GM18520 (cell line): ENCODE data around the gene CRB1.

Experiments used
- ATAC-seq: cut with Tn5 transposase; IDR thresholded peaks from one replicate; pipeline ENCODE4 v1.9.1; 2021; ENCODE audit not compliant: unreplicated experiment

CRB1 gene

DNA sequence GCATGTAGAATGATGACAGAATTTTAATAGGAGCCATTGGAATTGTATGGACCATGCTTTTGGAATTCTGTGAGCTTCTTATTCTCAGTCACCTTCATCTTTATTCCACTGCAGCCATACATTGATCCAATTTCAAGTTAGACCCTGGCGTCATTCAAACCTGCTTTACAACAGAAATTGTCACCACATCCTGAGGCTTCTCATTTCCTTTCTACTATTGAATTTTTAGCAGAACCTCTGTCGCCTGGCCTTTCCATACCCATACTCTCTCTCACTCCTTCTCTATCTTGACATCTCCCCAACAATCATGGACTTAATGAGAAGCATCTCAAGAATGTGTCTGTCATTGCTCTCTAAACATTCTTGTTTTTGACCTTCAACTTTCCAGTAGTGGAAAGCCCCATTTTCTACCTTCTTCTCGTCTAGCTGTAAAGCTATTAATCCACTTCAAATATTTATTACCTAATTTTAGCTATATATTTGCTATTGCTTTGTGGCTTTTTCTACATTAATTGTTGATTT, 74.1 kb downstream of the CRB1 start:
- ATAC-seq: no peak

DNA sequence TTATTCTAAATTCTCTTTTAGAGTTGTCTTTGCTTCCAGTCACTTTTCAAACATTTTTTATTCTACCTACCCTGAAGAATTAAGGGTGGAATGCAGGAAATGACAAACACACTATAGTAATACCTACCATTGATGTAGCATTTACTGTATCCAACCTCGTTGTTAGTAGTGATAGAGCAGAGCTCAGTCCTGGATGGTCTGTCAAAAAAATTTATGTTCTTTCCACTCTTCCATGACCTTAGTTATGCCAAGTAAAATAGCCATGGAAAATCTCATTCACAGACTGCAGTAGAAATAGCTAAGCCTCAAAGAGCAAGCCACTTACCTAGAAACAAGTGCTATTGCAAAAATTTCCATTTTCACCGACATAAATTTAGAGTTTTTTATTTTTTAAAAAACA, 74.6 kb downstream of the CRB1 start:
- ATAC-seq: no peak

DNA sequence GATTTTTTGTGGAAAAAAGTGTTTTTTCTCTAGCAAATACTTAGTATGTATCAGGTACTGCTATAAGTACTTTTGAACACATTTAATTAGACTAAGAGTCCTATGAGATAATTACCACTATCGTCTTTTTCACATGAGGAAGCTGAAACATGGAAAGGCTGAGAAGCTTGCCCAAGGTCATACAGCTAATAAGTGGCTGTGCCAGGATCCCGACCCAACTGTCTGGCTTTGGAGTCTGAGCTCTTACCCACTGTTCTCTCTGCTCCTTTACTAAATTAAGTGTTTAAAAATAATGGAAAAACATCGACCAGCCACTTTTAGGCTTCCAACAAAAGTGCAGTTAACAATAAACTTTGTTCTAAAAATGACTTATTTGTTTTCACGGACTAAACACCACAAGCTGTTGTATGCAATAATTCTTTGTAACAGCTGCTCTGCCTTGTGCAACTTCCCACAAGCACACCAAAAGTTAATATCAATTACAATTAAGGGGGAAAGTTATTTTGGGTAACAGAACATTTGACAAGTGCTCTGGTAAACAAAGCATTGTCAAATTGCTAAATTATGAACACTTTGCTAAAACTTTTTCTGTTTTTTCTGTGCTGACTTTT, 75.7 kb downstream of the CRB1 start:
- no peak for ATAC-seq

DNA sequence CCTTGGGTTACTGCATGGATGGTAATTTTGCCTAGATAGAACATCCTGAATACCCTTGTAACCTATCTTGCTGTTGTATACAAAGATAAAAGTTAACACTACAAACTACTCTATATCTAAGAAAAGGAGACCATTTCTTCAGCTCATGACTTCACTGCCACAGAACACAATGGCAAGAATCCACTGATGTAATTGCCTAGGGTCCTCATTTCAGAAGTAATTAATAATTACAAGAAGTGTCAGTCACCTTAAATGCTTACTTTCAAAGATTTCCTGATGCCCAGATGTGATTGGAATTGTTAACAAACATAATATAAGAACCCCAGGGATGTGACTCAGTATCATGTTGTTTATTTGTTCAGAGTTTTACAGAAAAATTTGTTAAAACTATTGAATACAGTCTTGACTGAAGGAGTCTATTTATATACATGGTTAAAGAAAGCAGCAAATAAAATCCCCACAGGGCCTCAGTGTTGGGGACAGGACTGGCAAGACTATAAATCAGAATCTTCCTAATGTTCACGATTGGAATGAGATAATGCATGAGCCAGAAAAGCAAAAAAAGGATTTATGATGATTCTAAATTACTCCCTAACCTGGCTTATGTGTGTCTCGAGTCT, 83.9 kb downstream of the CRB1 start:
- no peak for ATAC-seq

DNA sequence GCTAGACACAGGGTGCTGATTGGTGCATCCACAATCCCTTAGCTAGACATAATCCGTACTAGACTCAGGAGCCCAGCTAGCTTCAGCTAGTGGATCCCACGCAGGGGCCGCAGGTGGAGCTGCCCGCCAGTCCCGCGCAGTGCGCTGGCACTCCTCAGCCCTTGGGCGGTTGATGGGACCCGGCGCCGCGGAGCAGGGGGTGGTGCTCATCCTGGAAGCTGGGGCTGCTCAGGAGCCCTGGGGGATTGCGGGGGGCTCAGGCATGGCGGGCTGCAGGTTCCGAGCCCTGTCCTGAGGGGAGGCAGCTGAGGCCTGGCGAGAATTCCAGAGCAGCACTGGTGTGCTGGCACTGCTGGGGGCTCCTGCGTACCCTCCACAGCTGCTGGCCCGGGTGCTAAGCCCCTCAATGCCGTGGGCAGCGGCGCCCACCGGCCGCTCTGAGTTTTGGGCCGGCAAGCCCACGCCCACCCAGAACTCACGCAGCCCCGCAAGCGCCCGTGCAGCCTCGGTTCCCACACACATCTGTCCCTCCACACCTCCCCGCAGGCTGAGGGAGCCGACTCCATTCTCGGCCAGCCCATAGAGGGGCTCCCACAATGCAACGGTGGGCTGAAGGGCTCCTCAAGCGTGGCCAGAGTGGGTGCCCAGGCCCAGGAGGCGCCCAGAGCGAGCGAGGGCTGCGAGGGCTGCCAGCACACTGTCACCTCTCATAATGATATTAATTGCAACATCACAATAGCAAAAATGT, 87.4 kb downstream of the CRB1 start:
- no peak for ATAC-seq

DNA sequence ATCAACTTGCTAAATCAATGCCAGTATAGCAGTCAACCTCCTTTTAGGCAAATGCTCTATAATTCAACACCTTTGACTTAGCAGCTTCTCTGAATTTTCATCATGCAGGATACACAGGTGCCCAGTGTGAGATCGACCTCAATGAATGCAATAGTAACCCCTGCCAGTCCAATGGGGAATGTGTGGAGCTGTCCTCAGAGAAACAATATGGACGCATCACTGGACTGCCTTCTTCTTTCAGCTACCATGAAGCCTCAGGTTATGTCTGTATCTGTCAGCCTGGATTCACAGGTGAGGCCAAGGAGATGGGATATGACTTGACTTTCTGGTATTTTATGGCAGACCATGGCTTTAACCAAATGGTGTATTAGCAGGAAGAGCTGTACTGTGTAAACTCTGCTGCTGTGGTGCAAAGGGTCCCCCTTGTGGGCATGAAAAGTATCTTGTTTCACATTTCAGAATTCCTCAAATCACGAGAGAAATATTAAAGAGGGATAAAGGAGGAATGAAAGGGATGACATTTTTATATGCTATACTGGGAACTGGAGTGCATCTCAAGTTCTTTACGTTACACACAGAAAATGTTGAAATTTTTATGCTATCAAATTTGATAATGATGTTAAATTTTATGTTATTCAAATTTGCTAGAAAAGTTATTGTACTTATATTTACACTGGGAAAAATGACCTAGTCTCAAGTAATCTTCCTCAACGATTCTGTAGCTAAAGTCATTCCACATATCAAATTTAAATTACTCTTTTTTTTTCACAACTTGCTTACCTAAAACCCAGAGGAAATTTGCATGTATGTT, 88.9 kb downstream of the CRB1 start:
- no peak for ATAC-seq

DNA sequence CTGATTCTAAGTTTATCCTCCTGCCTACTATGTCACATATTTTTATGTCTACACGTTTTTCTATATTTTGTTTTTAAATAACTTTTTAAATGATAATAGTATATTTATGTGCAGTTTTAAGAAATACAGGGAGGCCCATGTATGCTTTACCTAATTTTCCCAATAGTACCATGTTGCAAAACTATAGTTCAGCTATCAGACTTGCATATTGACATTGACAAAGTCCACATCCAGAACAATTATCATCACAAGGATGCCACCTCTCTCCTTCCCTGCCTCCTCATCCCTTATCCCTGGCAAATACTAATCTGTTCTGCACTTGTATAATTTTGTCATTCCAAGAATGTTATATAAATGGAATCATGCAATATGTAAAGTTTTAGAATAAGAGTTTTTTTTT, 90.9 kb downstream of the CRB1 start:
- ATAC-seq: no peak

DNA sequence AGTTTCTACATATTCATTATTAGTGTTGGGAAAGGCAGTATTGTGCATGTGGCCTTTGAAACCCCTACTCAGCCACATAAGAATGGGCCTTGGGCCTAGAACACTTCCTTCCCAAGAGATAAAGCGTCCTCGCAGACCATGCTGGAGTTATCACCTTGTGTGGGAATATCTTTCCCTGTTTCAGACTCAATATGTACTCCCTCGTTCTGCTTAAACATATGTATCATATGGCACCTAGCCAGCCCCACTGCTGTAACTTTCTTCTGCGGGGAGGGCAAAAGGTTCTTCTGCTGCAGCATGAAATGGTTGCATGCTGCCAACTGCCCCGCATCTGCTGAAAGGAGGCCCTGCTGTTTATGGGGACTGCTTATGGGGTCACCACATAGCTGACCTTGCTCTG, 92.0 kb downstream of the CRB1 start:
- no peak for ATAC-seq

DNA sequence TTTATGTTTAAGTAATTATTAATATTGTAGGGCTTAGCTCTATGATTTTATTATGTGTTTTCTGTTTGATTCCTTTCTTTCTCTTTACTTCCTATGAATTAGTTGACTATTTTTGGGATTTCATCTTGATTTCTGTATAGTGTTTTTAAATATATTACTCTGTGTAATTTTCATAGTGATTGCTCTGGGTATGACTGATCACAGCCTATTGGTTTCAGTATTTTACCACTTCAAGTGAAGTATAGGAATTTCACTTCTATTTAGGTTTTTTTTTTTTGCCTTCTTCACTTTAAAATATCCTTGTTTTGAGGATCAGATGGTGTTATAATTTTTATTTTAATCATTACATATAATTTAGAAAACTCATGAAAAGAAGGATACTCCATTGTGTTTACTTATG, 94.8 kb downstream of the CRB1 start:
- ATAC-seq: no peak

DNA sequence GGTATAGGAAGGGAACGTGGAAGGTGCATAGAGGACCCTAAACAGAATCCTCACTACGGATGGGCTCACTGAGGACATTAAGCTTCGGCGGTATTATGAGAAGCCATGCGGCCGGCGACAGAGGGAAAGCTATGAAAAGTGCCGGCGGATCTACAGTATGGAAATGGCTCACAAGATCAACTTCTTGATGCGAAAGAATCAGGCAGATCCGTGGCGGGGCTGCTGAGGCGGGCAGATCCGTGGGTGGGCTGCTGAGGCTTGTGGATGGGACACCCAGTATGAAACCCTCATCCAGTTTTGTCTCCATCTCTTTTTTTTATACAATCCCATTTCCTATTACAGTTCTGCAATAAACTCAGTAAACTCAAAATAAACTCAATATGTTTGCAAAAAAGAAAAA, 95.8 kb downstream of the CRB1 start:
- ATAC-seq: no peak

DNA sequence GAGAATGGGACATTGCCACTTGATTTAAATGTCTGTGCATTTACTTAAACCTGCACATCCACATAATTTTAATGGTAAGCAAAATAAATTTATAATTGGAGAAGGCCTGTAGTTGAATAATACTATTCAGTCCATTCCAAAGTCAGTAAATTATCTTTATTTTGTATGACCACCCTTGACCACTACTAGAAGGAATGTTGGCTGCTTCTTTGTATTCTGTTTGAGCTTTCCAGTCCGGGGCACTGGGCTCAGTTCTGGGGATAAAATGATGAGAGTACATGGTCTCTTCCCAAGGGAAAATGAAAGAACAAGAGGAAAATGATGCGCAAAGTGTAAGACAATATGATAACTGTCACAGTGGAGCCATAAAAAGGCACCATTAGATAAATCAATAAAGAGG, 98.9 kb downstream of the CRB1 start:
- ATAC-seq: no peak

DNA sequence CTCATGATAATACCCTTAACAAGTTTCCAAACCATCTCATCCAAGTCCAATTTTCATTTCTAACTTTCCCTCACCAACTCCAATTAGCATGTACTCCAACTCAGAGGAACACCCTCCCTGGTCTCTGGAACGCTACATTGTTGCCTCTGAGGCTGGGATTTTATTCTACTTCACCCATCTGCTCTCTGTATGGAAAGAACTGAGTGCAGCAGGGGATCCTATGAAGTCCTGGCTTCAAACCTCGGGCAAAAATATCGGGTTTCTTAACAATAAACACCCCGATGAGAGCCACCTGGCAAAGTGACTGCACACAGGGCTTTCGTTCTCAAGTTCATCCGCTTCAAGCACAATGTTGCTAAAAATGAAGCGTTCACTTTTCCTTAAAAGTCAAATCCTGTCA, 99.6 kb downstream of the CRB1 start:
- ATAC-seq: no peak

DNA sequence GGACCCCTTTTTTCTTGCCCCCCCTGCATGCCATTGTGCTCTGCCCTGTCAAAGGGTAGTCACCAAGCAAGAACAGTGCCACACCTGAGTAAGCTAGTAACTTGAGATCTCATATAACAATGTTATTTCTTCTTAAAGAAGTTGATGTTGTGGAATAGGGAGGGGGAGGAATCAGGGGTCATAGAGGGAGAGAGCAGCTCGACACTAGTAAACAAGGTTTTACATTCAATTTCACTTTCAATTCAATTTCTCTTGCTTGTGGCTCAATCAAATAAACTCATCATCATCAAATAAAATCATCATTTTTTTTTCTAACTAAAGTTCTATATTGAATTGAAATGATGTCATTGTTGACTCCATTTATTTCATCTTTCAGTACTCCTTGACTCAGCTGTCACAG, 106.4 kb downstream of the CRB1 start:
- no peak for ATAC-seq

DNA sequence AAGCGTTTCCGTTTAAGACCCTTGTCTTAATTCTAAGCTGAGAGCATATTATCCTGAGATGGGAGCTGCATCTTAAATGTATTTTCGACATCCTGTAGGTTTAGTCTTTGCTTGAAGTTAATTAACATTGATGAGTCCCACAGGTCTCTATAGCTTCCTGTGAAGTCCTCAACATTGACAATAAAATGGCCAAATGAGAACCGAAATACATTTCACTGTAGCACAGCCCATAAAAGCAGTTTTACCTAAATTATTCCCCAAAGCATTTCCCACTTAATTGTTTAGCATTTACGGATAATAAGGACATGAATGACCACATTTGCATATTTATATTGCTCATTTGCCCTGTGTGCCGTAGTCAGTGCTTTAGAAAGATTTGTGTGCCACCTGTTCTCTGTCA, 116.4 kb downstream of the CRB1 start:
- no peak for ATAC-seq

DNA sequence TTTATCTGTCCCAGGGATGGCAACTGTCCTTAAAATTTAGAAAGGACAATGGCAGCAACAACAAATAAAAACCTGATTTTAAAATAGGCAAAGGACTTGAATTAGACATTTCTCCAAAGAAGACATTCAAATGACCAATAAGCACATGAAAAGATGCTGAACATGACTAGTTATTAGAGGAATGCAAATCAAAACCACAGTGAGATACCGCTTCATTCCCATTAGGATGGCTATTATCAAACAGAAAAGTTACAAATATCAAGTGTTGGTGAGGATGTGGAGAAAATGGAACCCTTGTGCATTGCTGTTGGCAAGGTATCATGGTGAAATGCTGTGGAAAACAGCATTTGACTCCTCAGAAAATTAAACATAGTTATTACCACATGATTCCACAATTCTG, 120.7 kb downstream of the CRB1 start:
- ATAC-seq: no peak

DNA sequence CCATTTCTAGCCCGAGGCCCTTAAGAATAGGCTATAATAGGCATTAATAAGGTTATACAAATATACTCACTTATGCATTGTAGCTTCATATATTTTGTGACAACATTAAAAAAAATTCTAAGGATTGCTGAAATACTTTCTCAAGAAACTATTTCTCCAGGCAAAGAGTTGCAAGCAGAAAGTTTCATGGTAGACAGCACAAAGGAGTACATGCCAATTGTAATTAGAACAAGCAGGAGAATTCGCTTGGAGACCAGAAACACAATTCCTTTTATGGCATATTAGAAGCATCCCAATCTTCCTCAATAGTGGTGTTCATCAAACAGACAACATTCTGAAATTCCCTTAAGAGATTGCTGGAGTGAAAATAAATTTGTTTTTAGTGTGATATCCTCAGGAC, 122.8 kb downstream of the CRB1 start:
- ATAC-seq: no peak

DNA sequence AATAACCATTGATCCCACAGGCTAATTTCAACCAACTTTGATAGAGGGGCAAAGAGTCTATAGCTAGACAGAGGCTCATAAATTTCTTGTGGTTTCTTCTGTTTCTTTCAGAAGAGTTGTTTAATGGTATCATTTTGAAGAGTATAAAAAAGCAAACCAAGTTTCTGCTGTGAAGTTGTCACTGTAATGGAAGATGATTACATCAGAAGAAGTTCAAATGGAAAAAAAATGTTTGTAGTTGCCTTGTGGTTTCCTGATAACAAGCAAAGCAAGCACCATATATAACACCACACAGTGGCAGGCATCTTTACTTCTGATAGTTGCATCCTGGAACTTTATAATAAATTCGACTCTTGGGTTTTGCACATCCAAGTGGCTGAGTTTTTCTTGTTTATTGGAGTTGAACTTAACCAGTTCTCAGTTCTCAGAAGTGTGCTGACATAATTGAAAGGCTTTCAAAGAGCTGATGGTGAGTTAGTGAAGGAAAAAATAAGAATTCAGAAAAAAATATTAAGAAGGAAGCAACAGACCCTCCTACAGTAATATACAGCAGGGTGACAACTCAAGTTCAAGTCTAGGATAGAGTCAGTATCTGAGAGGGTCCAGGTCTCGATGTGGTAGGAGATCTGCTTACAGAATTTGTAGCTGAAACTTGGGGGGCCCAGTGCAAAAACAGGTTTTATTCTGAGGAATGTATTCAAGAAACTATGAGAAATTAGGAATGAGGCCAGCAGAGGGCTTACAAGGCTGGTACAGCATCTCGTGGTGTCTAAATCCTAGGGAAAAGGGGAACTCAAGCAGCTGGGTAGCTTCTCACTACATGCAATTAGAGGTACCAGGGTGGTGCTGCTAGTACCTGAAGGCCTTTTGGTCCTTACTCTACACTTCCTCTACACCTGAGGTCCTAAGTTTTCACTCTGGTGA, 123.5 kb downstream of the CRB1 start:
- no peak for ATAC-seq

DNA sequence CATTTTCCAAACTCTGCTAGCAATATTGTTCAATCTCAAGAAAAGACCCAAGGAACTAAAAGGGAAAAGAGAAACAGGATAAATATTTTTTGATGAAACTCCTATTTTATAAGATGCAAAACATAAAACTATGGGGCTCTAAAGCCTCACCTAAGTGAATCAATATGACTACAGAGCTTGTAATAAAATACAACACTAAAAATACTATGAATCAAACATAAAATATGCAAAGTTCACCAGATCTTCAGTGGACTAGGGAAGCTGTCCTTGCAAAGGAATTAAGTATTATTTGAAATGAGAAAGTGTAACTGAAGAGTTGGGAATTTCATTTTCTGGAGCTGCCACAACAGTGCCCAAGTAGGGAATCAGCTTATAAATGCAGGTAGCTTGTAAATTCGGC, 124.5 kb downstream of the CRB1 start:
- no peak for ATAC-seq

DNA sequence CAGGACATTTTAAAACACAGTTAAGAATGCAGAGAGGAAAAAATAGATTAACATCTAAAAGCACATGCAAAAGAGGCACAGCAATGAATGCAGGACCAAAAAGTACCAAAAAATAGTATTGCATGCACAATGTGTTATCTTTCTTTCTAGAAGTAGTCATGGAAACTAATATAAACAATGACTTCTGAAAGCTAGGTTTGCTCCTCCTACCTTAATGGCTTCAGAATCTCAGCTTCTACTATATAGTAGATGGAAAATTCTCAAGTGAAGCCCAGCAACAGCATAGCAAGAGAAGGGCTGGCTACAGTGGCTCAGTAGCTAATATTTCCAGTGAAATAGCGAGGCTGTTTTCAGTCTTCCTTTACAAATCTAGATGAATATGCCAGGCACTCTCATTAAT, 125.1 kb downstream of the CRB1 start:
- ATAC-seq: no peak

DNA sequence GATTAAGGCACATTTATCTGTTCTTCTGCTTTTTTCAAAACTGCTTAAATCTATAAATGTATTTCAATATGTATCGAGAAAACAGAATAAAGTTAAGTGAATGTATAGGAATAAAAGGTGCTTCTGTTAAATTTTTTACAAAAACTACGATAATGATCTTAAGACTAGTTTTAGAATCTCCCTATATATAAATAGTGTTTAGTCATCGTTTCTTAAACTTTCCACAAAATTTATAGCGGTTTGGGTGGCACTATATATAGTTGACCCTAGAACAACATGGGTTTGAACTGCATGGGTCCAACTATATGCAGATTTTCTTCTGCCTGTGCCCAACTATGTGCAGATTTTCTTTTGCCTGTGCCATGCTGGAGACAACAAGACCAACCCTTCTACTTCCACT, 125.7 kb downstream of the CRB1 start:
- no peak for ATAC-seq
